ENCODE measurements around the gene SRGAP2C.
"Not testable (repeated sequence)": the region's sequence is repeated elsewhere in the genome, so short reads cannot be mapped to it uniquely, and the experiment has no call there.

DNA sequence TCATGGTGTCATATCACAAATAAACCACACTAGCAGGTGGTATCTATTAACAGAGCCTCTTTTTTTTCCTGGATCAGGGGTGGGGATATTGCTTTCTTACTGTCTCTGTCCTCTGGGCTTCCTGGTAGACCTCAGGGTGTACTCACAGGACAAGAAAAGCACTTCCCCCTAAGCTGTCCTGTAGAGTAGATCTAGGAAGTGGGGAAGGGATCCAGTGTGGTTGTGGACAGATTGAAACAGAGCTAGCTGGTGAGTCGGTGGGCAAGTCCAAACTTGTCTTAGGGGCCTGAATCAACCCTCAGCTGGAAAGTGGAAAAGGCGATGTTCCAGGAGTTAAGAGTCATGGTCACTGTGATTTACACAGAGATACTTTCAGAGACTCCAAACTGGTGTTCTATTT, 96.7 kb downstream of the SRGAP2C start:
- TF ChIP-seq EZH2 (IDR thresholded peaks at IDR 0.05; ENCODE audit: insufficient read depth, low read length); CTCF (IDR thresholded peaks at IDR 0.05; ENCODE audit: insufficient read depth, low read depth, low read length): not testable (repeated sequence)
